MV-4-11 (cell line): ENCODE measurements around the gene FBP1.

Experiments used
- DNase-seq: peaks from one replicate; lab custom pipeline; 2025; lab: John Stamatoyannopoulos, UW

The FBP1 gene

DNA sequence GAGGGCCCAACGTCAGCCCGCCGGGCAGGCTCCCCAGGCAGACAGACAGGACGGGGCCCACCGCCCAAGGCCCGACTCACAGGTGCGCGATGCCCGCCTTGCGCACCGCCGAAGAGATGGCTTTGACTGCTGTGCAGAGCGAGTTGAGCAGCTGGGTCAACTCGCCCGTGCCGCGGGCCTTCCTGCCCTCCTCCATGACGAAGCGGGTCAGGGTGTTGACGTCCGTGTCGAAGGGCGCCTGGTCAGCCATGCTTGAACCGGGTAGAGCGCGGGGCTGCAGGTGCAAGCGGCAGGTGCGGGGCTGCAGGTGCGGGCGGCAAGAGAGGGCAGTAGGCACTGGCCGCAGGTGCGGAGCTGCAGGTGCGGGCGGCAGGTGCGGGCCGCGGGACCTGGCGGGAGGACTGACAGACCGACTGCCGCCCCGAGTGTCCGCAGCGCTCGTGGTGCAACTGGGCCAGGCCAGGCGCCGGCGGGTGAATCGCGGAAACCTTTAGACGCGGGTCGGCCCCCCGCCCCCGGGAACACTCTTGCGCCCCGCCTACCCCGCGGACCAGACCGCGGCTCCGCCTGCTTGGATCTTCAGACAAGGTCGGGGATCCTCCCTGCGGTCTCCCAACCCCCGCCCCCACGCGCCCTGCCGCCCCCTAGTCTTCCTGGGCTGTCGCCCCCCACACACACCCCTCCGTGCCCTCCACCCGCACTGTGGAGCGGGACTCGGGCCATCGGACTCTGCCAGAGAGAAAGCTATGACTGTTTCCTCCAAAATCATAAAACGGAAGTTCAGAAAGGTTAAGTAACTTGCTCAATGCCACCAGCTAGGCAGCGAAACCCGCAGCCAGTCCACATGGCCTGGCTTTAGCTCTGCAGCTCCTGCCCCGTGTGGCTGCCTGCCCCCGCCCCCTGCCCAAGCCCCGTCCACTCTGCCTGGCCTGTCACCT is at the start of gene FBP1:
Gene FBP1 (minus strand): TSS at position 458 of the 938 bp plus-strand sequence. CDS start 208 bp downstream, at position 250.
- DNase-seq = peak; percentile 93

DNA sequence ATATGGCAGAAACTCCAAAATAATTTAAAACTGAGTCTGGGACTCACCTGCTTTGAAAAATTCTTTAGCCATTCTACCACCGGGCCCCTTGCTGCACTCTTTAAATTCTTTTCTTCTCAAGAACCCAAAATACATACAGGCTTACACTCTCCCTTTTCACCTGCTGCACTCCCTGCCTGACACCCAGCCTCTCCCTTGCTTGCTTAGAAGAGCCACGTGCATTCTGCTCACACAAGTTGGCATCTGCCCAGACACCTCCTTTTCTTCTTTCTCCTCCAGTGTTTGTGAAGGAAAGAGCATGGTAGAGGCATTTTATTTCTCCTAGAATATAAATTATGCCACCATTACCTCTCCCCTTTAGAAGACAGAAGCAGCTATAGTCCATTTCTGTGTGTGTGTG is 48.1 kb upstream of the FBP1 start:
- DNase-seq = no peak

GRCh38 chr9:94685359-94685758 is 46.0 kb upstream of the FBP1 start:
- DNase-seq = no peak

- DNase-seq = peak; percentile 54
Observed at GRCh38 chr9:94681508-94681907, 42.2 kb upstream of the FBP1 start.

GRCh38 chr9:94680621-94681020 is 41.3 kb upstream of the FBP1 start:
- DNase-seq = no peak

DNA sequence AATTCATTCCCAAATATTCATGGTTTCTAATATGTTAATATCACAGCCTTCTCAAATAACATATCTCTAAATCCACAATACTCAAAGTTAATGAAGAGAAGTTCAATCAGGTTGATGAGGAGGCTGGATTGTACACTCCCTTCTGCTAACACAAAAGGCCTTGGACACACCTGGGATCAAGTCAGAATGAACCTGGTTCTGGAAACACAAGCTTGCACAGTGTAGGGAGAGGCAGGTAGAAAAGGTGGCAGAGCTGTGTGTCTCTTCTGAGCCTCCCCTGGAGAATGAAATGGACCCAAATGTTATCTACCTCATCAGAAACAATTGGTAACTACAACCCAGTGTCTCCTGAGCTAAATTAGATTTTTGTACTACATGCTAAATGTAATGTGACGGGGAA is 40.7 kb upstream of the FBP1 start:
- DNase-seq = no peak

DNA sequence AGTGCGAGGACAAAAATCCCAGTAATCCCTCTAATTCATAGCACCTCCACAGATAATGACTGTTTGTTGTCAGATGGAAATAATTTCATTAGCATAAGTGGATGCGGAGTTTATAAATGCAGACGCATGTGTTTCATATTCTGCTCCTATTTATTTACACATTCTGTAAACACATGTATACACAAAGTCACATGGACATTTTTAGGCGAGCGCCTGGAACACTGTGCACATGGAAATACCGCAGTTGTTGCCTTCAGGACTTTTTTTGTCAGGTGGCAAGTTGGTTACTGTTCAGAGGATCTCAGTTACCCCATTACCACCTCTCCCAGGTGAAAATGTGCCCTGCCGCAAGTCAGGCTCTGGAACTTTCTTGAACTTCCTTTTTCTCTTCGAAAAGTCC is 40.3 kb upstream of the FBP1 start:
- DNase-seq = no peak

- DNase-seq = no peak
Observed at GRCh38 chr9:94677929-94678328, 38.6 kb upstream of the FBP1 start.

GRCh38 chr9:94676446-94677131 is 37.3 kb upstream of the FBP1 start:
- no peak for DNase-seq

- DNase-seq = no peak
Observed at GRCh38 chr9:94675008-94675881, 35.9 kb upstream of the FBP1 start.

GRCh38 chr9:94672811-94673487 is 33.6 kb upstream of the FBP1 start:
- DNase-seq = no peak

- peak; percentile 67 for DNase-seq
Observed at GRCh38 chr9:94668928-94669729, 29.8 kb upstream of the FBP1 start.

DNA sequence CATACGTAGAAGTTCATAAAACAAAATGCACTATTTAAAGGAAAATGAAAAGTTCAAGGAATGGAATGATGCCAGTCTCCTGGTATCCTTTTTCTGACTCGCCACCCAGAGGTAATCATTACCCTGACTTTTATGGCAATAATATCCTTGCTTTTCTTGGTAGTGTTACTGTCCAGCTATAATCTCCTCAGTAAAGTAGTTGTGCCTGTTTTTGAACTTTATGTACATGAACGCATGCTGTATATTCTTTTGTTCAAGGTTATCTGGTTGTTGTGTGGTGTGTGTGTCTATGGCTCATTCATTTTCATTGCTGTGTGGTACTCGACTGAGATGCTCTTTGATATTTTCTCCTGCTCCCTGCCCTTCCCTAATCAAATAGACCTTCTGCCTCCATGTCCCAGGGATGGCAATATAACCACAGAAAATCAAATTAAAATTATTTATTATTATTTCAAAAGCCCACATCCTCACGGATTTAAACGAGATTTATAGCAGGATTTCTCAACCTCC is 29.2 kb upstream of the FBP1 start:
- DNase-seq = no peak

DNA sequence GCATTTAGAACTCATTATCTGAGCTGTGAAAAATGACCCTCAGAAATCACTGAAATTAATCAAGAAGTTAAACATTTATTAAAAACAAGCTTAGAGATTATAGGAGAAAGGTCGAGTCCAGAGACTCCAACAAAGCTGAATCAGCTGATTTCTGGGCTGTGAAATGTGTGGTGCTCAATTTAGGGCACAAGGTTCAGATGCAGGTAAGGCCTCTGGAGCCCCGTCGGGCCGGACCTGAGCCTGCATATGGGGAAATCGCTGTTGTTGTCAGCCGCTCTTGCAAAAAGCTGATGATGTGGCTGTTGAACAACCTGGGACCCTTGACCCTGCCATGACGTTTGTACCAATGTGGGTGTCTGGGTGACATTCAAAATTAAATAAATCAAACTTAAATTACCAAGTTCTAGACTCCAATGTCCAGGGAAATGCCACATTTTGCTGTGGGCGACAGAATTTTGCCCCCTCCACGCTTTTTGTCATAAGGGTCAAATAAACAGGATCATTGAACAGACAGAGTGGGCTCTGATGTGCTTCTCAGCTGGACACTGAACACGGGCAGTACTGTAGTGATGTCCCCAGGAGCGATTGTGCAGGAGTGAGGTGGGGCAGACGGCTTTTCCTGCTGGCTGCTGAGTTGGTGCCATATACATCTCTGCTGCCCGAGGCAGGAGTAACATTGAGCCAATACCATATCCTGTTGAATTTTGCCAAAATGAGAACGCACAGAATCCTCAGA is 27.2 kb upstream of the FBP1 start:
- no peak for DNase-seq

DNA sequence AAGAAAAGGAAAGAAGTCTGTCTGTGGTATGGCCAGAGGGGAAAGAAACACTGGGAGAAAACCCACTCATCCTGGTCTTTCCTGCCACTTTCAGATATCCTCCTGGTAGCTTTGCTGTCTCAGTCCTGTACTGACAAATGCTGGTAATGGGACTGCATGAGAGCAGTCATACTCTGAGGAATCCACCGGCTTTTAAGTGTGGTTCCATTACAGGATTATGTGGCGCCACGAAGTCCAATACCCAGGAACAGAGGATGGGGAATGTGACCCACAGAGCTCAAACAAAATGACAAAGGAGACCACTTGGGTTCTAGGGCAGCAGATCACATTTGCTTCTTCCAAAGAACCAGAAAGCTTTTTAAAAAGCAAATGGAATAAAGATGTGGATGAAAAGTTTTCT is 26.3 kb upstream of the FBP1 start:
- no peak for DNase-seq

DNA sequence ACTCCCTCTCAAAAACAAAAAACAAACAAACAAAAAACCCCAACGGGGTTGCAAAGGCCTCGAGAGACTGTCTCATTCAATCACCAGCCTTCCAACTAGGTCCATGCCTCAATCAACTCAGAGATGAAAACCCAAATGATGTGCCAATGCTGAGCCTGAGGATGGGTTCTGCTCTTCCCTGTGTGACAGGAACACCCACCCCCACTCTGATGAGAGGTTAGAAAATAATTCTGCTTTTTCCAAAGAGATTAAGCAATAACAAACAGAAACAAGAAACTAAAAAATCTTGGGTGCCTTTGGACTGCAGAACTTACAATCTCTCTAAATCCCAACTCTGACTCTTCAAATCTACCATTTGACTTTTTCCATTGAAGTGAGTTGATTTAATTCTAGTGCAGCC is 25.5 kb upstream of the FBP1 start:
- DNase-seq = no peak

GRCh38 chr9:94663640-94664039 is 24.3 kb upstream of the FBP1 start:
- DNase-seq = no peak

DNA sequence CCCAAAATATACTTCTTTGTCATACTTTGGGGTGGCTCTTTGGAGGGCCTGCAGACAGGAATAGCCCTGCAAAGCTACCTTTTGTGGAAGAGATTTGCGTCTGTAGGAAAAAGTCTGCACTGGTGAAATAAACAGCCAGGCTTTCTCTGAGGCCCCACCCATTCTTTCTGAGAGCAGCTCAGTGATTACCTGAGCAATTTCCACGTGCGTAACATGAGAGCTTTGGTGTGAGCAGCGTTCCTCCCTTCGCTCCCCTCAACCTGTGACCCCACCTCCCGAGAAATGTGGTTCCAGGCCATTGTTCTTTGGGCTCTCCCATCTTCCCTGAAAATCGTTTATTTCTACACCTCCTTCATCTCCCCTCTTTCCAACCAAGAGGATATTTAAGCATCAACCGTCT is 23.8 kb upstream of the FBP1 start:
- DNase-seq = no peak

- no peak for DNase-seq
Observed at GRCh38 chr9:94657021-94657725, 17.9 kb upstream of the FBP1 start.
